ENCODE data around the gene PPARGC1A. TPM values are rescaled to one million over a fixed set of nuclear protein-coding genes. Genes with fewer than 3 reads are reported as not detected.

Gene PPARGC1A
- total and polyA plus RNA-seq, 2 of the 13 experiments (the other 11 are each of a cell fraction or from before 2014, with no cell fraction given) = 20.7 to 37.3 TPM

GRCh38 chr4:23911675-23912455 is 22.0 kb upstream of the PPARGC1A start:
- BruUV-seq (replicated peaks) = no TSS peak
- ChIA-PET POLR2A (no interaction called here), CTCF (ENCODE audit: low intra/inter-chr PET ratio, low total read pairs) (no interaction called here)
- in situ Hi-C loops (cut with HindIII; ENCODE audit: extremely low pct_ligation_motif_present, low pct_unique_long_range_greater_than_20kb) = no loop called here
- intact Hi-C loops (cut with micrococcal nuclease; ENCODE audit: unreplicated experiment) = no loop called here
- H3K9me3 ChIP-seq (ENCODE audit: low read length) = no peaks in the 10 kb centered on the region
- no peak overlapping the region for H3K27ac ChIP-seq (ENCODE audit: extremely low read length, insufficient read depth, low read length)
- H3K4me2 ChIP-seq (ENCODE audit: low read depth, low read length) = no peak overlapping the region
- H3K36me3 ChIP-seq (replicated peaks in 1 of 2; ENCODE audit: control insufficient read depth in 1 of 2, insufficient read depth in 2 of 2, low read length in 2 of 2) = no peaks in the 10 kb centered on the region
- H2AFZ ChIP-seq (ENCODE audit: low read length) = no peak overlapping the region
- no peak overlapping the region for H3K4me3 ChIP-seq (replicated peaks in 1 of 3; ENCODE audit: insufficient read depth in 1 of 3, low read depth in 2 of 3, low read length in 3 of 3)
- H3K79me2 ChIP-seq (ENCODE audit: insufficient read depth, low read length) = no peaks in the 10 kb centered on the region
- FAIRE-seq (no peak), ATAC-seq (no peak), DNase-seq (ENCODE audit: low spot score) (no peak)
- TF ChIP-seq ZNF451 (CRISPR knock-in tag; IDR thresholded peaks at IDR 0.05) (no peak), DBP (CRISPR knock-in tag; IDR thresholded peaks at IDR 0.05; ENCODE audit: not compliant biosample characterization) (no peak), ZSCAN21 (CRISPR knock-in tag; IDR thresholded peaks at IDR 0.05; ENCODE audit: borderline replicate concordance) (no peak), ZMAT5 (CRISPR knock-in tag; IDR thresholded peaks at IDR 0.05; ENCODE audit: borderline replicate concordance, low read depth) (no peak), TCF7 (IDR thresholded peaks at IDR 0.05; ENCODE audit: low read depth) (no peak), ZNF543 (CRISPR knock-in tag; IDR thresholded peaks at IDR 0.05) (no peak), MXD3 (CRISPR knock-in tag; IDR thresholded peaks at IDR 0.05) (no peak), ZBTB4 (CRISPR knock-in tag; IDR thresholded peaks at IDR 0.05; ENCODE audit: borderline replicate concordance) (no peak), ZNF124 (CRISPR knock-in tag; IDR thresholded peaks at IDR 0.05) (no peak), MED13 (CRISPR knock-in tag; IDR thresholded peaks at IDR 0.05) (no peak), ZNF263 (CRISPR knock-in tag; IDR thresholded peaks at IDR 0.05) (no peak), IRF2 (CRISPR knock-in tag; IDR thresholded peaks at IDR 0.05) (no peak), SKI (IDR thresholded peaks at IDR 0.05; ENCODE audit: partially characterized antibody) (no peak), HIC2 (CRISPR knock-in tag; IDR thresholded peaks at IDR 0.05; ENCODE audit: low read depth) (no peak), ZNF891 (CRISPR knock-in tag; IDR thresholded peaks at IDR 0.05) (no peak), ZNF800 (CRISPR knock-in tag; IDR thresholded peaks at IDR 0.05) (no peak)
- WGBS (ENCODE audit: low lambda C conversion rate) = 41% methylated on average over 2 of the region's 2 CpGs
- peaks cover 3% of the 10 kb centered on the region; the same call in 1 of the 2 replicates for H3K4me1 ChIP-seq (ENCODE audit: insufficient read depth, low read length)
- H4K20me1 ChIP-seq (ENCODE audit: insufficient read depth, low read length) = no peaks in the 10 kb centered on the region
- no peaks in the 10 kb centered on the region; a peak in 1 of 5 replicates for H3K27me3 ChIP-seq (ENCODE audit: control insufficient read depth in 1 of 2, insufficient read depth in 2 of 2, low read length in 2 of 2)
- no peak overlapping the region for H3K9ac ChIP-seq (ENCODE audit: insufficient read depth, low read depth, low read length)

All from HepG2 (cell line).